CD4-positive, alpha-beta T cell treated with Interleukin-12 subunit alpha and Interleukin-12 subunit beta, for 1 hour (primary cell): Measurements from ENCODE around the gene ZNF662.

Experiments used
- DNase-seq: peaks from one replicate; pipeline ENCODE4 v3.0.0-alpha.2; 2020

ZNF662 gene

DNA sequence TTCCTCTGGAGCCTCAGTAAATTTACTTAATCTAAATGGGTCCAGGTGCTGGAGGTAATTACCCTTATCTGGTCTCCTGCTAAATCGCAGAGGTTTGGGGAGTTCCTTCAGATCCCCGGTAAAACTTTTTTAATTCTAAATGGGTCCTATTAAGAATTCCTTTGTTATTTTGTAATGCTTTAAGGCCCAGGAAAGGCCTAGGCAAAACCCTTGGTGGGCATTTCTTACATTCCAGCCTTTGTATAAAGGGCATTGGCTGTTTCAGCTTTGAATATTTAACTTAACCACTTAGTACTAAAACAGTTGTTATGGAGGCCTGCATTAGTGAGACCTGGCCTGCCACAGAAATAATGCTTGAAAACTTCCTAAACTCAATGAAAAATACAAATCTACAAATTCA is 14.9 kb upstream of the ZNF662 start:
- DNase-seq: no peak

GRCh38 chr3:42892169-42892568 is 13.8 kb upstream of the ZNF662 start:
- no peak for DNase-seq

DNA sequence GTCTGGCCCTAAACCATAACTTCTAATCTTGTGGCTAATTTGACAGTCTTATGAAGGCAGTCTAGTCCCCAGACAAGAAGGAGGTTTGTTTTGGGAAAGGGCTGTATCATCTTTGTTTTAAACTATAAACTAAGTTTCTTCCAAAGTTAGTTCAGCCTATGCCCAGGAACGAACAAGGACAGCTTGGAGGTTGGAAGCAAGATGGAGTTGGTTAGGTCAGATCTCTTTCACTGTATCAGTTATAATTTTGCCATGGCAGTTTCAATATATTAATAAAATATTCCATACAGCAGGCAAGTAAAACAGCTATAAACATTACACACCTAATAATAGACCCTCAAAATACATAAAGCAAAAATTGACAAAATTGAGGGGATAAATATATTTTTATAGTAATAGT is 13.1 kb upstream of the ZNF662 start:
- DNase-seq: no peak

DNA sequence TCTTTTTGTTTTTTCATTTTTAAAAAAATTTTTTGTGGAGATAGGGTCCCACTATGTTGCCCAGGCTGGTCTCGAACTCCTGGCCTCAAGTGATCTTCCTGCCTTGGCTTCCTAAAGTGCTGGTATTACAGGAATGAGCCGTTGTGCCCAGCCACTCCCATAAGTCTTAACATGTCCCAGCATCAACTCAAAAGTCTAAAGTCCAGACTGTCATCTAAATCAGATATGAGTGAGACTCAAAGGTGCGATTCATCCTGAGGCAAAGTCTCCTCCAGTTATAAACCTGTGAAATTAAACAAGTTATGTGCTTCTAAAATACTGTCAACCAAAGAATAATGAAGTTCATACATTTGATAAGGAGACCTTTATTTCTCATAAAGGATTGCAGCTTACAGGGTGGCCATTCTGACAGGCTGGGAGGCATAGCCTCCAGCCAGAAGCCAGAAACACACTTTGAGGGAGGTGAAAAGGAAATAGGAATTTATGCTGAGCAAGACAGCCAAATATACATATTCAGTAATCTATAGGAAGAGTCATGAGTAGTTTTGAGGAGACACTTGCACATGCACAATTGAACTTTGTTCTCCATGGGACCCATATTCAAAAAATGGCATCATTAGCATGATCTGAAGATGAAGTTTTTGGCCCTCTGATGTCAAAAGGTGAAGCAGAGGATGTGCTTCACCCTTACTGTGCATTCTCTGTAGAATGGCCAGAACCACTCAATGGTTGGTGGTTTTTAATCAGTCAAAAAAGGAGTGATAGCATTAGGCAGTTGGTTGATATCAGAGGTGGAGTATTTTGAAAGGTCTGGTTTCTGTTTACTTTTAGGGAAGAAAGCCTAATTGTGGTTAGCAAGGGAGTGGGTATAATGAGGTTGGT is 11.0 kb upstream of the ZNF662 start:
- DNase-seq: no peak

DNA sequence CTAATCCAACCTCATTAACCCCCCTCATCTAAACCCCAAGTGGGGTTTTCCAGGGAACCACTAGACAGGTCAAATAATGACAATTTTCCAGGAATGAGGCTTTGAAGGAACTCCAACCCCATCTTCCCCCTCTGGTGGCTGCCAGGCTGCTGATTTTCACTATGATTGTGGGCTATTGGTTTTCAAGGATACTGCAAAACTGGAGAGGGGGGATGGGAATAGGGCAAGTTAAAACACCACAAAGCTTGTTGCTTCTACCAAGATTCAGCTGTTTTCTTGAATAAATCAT is 10.4 kb upstream of the ZNF662 start:
- DNase-seq: no peak

- DNase-seq: no peak
These were observed 6.9 kb upstream of the ZNF662 start for GRCh38 chr3:42898896-42899675.

- DNase-seq: no peak
These were observed 5.5 kb upstream of the ZNF662 start for GRCh38 chr3:42900226-42901072.

DNA sequence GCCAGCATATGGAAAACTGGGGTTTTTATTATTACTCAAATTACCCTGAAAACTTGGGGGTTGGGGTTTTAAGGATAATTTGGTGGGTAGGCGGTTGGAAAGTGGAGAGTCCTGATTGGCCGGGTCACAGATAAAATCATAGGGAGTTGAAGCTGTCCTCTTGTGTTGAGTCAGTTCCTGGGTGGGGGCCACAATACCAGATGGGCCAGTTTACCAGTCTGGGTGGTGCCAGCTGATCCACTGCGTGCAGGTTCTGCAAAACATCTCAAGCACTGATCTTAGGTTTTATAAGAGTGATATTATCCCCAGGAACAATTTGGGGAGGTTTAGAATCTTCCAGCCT is 4.9 kb upstream of the ZNF662 start:
- no peak for DNase-seq

- no peak for DNase-seq
These were observed 3.7 kb upstream of the ZNF662 start for GRCh38 chr3:42902257-42902656.

- no peak for DNase-seq
These were observed 1.9 kb upstream of the ZNF662 start for GRCh38 chr3:42904076-42904475.

DNA sequence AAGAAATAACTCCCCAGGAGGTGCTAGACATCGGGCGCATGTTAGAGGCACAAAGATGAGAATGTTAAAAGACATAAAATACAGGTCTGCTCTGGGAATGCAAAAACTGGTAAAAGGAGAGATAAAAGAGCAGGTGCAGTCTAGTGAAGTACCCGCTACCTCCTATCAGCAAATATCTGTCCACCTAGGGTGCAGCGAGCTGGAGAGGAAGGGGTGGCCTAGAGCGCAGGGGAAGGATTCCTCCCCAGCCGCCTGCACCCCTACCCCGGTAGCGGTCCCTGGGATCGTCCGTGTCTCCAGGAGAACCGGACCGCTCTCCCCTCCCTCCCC is 237 bp upstream of the ZNF662 start:
- DNase-seq: no peak

DNA sequence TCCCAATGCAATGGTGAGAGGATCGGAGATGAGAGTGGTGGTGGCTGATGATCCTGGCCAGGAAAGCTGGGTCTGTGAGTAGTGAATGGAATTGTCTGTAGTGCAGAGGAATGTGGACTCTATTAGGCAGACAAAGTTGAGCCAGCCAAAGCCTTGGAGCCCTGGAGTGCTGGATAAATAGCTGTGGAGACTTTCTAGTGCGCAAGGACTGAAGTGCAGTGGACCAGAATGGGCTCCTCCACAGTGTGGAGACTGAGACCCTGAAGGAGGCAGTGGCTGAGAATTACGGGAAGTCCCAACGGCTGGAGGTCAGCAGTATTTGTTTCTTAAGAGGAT is 874 bp downstream of the ZNF662 start:
- DNase-seq: no peak

GRCh38 chr3:42908675-42909074 is 2.7 kb downstream of the ZNF662 start:
- no peak for DNase-seq

DNA sequence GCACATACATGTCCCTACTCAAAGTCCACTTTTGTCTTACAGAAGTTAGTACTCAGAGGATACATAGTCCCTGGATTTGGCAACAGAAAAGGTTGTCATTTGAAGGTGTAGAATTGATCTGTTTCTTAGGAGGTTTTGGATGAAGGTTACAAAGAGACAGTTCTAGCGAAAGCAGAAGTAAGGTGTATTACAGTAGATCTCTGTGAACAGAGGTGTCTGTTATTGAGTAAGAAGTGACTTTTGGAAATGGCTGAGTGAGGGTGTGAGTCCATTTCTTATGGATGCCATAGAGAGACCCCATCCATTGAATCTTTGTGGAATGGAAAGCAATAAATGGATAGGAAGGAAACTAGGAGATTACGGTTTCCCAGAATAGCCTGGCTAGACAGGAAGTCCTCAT is 5.6 kb downstream of the ZNF662 start:
- DNase-seq: no peak

DNA sequence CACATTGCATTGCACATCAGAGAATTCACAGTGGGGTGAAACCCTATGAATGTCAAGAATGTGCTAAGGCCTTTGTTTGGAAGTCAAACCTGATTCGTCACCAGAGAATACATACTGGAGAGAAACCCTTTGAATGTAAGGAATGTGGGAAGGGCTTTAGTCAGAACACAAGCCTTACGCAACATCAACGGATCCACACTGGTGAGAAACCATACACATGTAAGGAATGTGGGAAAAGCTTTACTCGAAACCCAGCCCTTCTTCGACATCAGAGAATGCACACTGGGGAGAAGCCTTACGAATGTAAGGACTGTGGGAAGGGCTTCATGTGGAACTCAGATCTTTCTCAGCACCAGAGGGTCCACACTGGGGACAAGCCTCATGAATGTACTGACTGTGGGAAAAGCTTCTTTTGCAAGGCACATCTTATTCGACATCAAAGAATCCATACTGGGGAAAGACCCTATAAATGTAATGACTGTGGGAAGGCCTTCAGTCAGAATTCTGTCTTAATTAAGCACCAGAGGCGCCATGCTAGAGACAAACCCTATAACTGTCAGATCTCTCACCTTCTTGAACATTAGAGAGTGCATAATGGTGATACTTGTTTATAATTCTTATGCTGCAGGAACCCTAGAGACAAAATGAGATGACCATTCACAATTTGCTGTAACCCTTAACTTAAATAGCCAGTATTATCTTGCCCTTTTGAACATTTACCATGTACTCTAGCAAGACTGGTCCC is 9.0 kb downstream of the ZNF662 start:
- no peak for DNase-seq

DNA sequence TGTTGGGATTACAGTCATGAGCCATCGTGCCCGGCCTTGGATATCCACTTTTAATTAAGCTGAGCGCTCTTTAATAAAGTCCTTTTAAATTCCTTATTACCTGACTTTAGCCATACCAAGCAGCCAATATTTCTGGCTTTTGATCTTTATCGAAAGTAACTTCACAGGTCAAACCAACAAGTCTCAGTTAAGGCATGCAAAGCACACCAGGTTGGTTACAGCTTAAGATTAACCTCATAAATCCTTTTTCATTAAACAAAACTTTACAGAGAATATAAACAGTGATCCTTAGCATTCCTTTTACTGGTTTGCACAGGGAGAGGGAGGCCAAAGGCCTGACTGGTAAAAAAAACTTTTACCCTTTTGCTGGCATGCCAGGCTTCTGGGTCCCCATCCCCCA is 17.7 kb downstream of the ZNF662 start:
- no peak for DNase-seq

- no peak for DNase-seq
These were observed 20.4 kb downstream of the ZNF662 start for GRCh38 chr3:42926310-42926709.

DNA sequence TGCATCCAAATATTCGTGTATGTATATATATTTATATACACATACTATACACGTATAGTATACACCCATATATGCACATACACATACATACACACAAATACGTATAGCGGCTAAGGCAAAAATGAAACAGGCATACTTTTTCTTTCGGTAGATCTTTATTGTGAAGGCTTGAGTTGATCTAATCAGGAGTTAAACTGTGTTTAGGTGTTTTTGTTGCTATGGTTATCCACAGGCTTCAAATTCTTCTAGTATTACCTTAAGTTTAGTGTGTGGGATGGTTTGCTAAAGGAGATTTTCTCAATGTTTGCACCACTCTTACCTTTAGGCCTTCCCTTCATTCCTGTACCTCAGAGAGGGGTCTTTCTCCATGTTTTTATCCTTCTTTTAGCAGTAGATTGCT is 28.2 kb downstream of the ZNF662 start:
- no peak for DNase-seq

GRCh38 chr3:42934910-42935309 is 29.0 kb downstream of the ZNF662 start:
- DNase-seq: no peak

DNA sequence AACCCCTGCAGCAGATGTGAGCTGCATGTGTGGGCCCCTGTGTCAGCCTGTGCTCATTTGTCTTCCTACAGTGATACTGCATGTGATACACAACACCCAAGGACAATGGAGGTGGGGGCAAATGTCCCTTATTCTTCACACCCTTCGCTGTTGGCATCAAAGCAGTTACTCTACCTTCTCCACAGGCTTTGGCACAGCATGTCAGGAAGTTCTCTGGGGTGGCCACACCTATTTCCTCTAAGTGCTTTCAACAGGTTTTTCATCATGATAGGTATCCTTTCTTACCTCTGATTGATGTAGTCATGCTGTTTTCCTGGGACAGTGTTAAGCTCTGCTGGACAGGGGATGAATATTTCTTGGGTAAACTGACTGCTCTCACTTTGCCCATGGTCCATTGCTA is 29.5 kb downstream of the ZNF662 start:
- DNase-seq: peak; percentile 12

DNA sequence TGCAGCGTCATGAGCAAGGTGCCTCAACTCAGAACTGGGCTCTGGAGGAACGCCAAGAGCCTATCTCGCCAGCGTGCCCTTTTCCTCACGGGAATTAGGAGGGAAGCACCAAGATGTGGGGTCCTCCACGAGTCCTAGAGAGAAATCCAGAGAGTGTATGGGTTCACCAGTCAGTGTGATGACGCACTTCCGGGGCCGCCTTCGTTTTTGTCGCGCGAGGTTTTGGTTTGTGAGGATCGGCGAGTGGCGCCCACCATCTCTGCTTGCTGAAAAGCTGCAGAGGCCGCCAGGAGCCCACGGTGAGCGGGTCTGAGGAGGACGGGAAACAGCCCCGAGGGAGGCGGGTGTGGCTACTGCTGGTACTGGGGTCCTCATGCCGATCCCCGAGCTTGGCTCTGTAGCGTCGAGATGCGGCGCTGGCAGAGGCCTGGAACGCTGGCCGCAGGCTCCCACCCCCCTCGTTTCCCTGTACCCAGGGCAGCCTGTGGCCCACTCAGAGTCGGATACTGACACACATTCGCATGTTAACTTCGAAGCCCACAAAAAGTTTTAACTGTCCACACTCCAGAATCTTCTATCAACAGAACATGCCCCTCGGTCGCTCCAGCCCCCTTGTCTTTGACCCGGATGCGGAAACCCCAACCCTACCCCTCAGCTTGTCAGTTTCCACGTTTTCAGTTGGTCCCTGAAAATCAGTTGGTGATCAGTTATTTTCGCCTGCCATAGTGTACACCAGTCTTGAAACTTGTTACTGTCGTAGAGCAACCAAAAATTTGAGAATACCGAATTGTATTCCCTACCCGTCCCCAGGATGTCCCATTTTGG is 30.4 kb downstream of the ZNF662 start:
- DNase-seq: no peak

DNA sequence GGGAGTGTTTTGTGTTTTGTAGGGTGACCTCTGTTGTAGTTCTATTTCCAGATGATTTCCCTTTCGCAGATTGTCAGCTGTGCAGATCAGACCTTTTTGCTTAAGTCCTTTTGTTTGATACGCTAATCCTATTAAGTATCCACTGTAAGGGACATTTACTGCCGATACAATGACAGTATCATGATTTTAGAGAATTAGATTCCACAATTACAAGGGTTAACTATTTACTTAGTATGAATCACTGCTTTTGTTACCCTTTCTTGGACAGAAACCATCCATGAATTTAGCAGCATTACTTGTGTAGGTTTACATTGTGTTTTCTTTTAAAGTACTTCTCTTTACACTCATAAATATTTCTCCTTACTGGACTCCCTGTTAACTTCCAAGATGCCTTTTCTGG is 31.4 kb downstream of the ZNF662 start:
- DNase-seq: no peak
